GM12892 (cell line): Measurements from ENCODE around the gene GHRH.

ENCODE experiments used
- DNase-seq: peaks from one replicate; pipeline ENCODE4 v3.0.0; 2011; ENCODE audit not compliant: insufficient read length
- FAIRE-seq: peaks from 2 replicates; lab custom pipeline; 2011; peaks lifted over from hg19 to GRCh38; lab: Jason Lieb, UNC
- POLR2A ChIP-seq: IDR thresholded peaks from 2 replicates; pipeline ENCODE4 v1.6.1; 2011; ENCODE audit warnings: low read depth, low read length, control low read depth
- POLR2AphosphoS5 ChIP-seq: IDR thresholded peaks from 2 replicates; pipeline ENCODE4 v1.6.1; 2011; ENCODE audit warnings: low read depth, low read length, control low read depth
- TAF1 ChIP-seq: IDR thresholded peaks from 2 replicates; pipeline ENCODE4 v1.6.1; 2011; ENCODE audit warnings: low read depth, mild to moderate bottlenecking, control low read depth, low read length, borderline replicate concordance

GHRH gene

GRCh38 chr20:37298190-37298939 is 36.8 kb upstream of the GHRH start:
- DNase-seq (no peak), FAIRE-seq (no peak)
- TF ChIP-seq POLR2A (no peak), TAF1 (no peak), POLR2AphosphoS5 (no peak)

- no peak for DNase-seq
- no peak for TF ChIP-seq POLR2A
- no peak for TF ChIP-seq TAF1
- no peak for TF ChIP-seq POLR2AphosphoS5
- FAIRE-seq = no peak
Observed at GRCh38 chr20:37297066-37297736, 35.6 kb upstream of the GHRH start.

- no peak for FAIRE-seq
- no peak for TF ChIP-seq TAF1
- TF ChIP-seq POLR2AphosphoS5 = no peak
- TF ChIP-seq POLR2A = no peak
- no peak for DNase-seq
Observed at GRCh38 chr20:37296371-37296770, 34.8 kb upstream of the GHRH start.

GRCh38 chr20:37295595-37295994 is 34.0 kb upstream of the GHRH start:
- no peak for DNase-seq
- FAIRE-seq = no peak
- TF ChIP-seq POLR2A (no peak), POLR2AphosphoS5 (no peak), TAF1 (no peak)

- TF ChIP-seq POLR2A (no peak), POLR2AphosphoS5 (no peak), TAF1 (no peak)
- FAIRE-seq (no peak), DNase-seq (no peak)
Observed at GRCh38 chr20:37295001-37295400, 33.4 kb upstream of the GHRH start.

GRCh38 chr20:37294262-37294981 is 32.8 kb upstream of the GHRH start:
- TF ChIP-seq POLR2A (no peak), POLR2AphosphoS5 (no peak), TAF1 (no peak)
- DNase-seq (no peak), FAIRE-seq (peak; percentile 27)

GRCh38 chr20:37293301-37293943 is 31.8 kb upstream of the GHRH start:
- DNase-seq = no peak
- TF ChIP-seq POLR2A = no peak
- TF ChIP-seq POLR2AphosphoS5 = no peak
- no peak for TF ChIP-seq TAF1
- no peak for FAIRE-seq

GRCh38 chr20:37291724-37292126 is 30.1 kb upstream of the GHRH start:
- FAIRE-seq (peak; percentile 61), DNase-seq (no peak)
- TF ChIP-seq POLR2AphosphoS5 = no peak
- TF ChIP-seq TAF1 = no peak
- TF ChIP-seq POLR2A = no peak; the same call in 1 of the 2 replicates

GRCh38 chr20:37290158-37290810 is 28.7 kb upstream of the GHRH start:
- DNase-seq = no peak
- FAIRE-seq = no peak
- TF ChIP-seq POLR2AphosphoS5 (no peak; the same call in 1 of the 2 replicates), POLR2A (no peak), TAF1 (no peak)

GRCh38 chr20:37288091-37288490 is 26.5 kb upstream of the GHRH start:
- FAIRE-seq (no peak), DNase-seq (no peak)
- TF ChIP-seq TAF1 = no peak
- no peak for TF ChIP-seq POLR2A
- TF ChIP-seq POLR2AphosphoS5 = no peak
